PC-3 (cell line): ENCODE data around the gene ZNF326. TPM values are rescaled to one million over a fixed set of nuclear protein-coding genes. Genes with fewer than 3 reads are reported as not detected.
A peak's percentile ranks its signal among the peaks of the same experiment; 100 is the strongest.
"Not testable (repeated sequence)": the region's sequence is repeated elsewhere in the genome, so short reads cannot be mapped to it uniquely, and the experiment has no call there.

Experiments used
- ATAC-seq: fragments of 200-7000 bp; cut with Tn5 transposase; 2 replicates; pipeline ENCODE4 v1.9.1; 2020; ENCODE audit warnings: mild to moderate bottlenecking, moderate library complexity
- BruUV-seq: library from RNA; stranded (reverse); fragments of 400-500 nt; replicated peaks from 2 replicates; lab custom pipeline; 2021; lab: Mats Ljungman, UMichigan
- CTCF ChIA-PET: fragments of 300-600 bp; sonication (Branson Sonifier 250); formaldehyde crosslinking; loops from one replicate; lab custom pipeline; 2022; ENCODE audit warnings: antibody characterized with exemption; lab: Charles Lee
- POLR2A ChIA-PET: fragments of 300-600 bp; sonication (Branson Sonifier 250); formaldehyde crosslinking; loops from one replicate; lab custom pipeline; 2022; ENCODE audit warnings: antibody characterized with exemption; ENCODE audit not compliant: unreplicated experiment; lab: Charles Lee
- DNase-seq: peaks from one replicate; pipeline ENCODE4 v3.0.0-alpha.2; 2015
- H2AFZ ChIP-seq: fragments of 300-600 bp; sonication (generic); 2 replicates; pipeline ENCODE4 v1.6.0; 2016; ENCODE audit warnings: antibody characterized with exemption, low read length
- H3F3A ChIP-seq: fragments of 300-600 bp; sonication (generic); one replicate; pipeline ENCODE4 v1.6.0; 2017; ENCODE audit warnings: antibody characterized with exemption, low read length, control low read depth, mild to moderate bottlenecking; ENCODE audit not compliant: unreplicated experiment
- H3K27ac ChIP-seq: fragments of 300-600 bp; sonication (generic); 2 replicates; pipeline ENCODE4 v1.5.1; 2016; ENCODE audit warnings: mild to moderate bottlenecking, low read length
- H3K27me3 ChIP-seq: fragments of 300-600 bp; sonication (generic); 2 replicates; pipeline ENCODE4 v1.6.1; 2016; ENCODE audit warnings: low read length, mixed read lengths
- H3K36me3 ChIP-seq: fragments of 300-600 bp; sonication (generic); 2 replicates; pipeline ENCODE4 v1.6.1; 2016; ENCODE audit warnings: low read depth, mixed run types, low read length, mixed read lengths
- H3K4me1 ChIP-seq: fragments of 300-600 bp; sonication (generic); 2 replicates; pipeline ENCODE4 v1.5.1; 2016; ENCODE audit warnings: low read length; ENCODE audit not compliant: insufficient read depth
- H3K4me2 ChIP-seq: fragments of 300-600 bp; sonication (generic); 2 replicates; pipeline ENCODE4 v1.6.0; 2016; ENCODE audit warnings: low read length
- H3K4me3 ChIP-seq: fragments of 300-600 bp; sonication (generic); 2 replicates; pipeline ENCODE4 v1.5.1; 2016; ENCODE audit warnings: mild to moderate bottlenecking, low read length, mixed read lengths
- H3K79me2 ChIP-seq: fragments of 300-600 bp; sonication (generic); 2 replicates; pipeline ENCODE4 v1.6.1; 2017; ENCODE audit warnings: low read length, mixed read lengths
- H3K9ac ChIP-seq: fragments of 300-600 bp; sonication (generic); 2 replicates; pipeline ENCODE4 v1.6.0; 2016; ENCODE audit warnings: mild to moderate bottlenecking, low read length
- H3K9me2 ChIP-seq: fragments of 300-600 bp; sonication (generic); replicated peaks from 2 replicates; pipeline ENCODE4 v1.6.1; 2016; ENCODE audit warnings: mixed run types, low read length, mixed read lengths
- H3K9me3 ChIP-seq: fragments of 300-600 bp; sonication (generic); 2 replicates; pipeline ENCODE4 v1.6.1; 2016; ENCODE audit warnings: low read length, mixed read lengths
- H4K20me1 ChIP-seq: fragments of 300-600 bp; sonication (generic); 2 replicates; pipeline ENCODE4 v1.6.1; 2016; ENCODE audit warnings: low read length, mixed read lengths
- EZH2 ChIP-seq: fragments of 300-600 bp; sonication (generic); IDR thresholded peaks from one replicate; pipeline ENCODE4 v1.6.1; 2017; ENCODE audit warnings: antibody characterized with exemption, mild to moderate bottlenecking, low read length; ENCODE audit not compliant: unreplicated experiment
- EZH2phosphoT487 ChIP-seq: fragments of 300-600 bp; sonication (generic); IDR thresholded peaks from 2 replicates; pipeline ENCODE4 v1.6.1; 2018; ENCODE audit warnings: mild to moderate bottlenecking, antibody characterized with exemption, low read length, borderline replicate concordance
- intact Hi-C: fragments of 100-400 bp; cut with micrococcal nuclease; formaldehyde crosslinking; loops from 2 replicates; pipeline ENCODE4 v1.9.0; 2023
- total RNA-seq: library from RNA; depleted of rRNA; stranded (reverse); fragments of >200 nt; gene quantifications from 2 replicates; pipeline ENCODE4 v1.2.3, GENCODE V29; 2014
- TF ChIP-seq, protein P1 (sequence below): fragments of 300-600 bp; sonication (generic); conservative IDR thresholded peaks from 2 replicates; pipeline ENCODE4 v1.5.1; 2017; ENCODE audit warnings: antibody characterized with exemption, low read depth, mild to moderate bottlenecking, low read length

The ZNF326 gene
- total RNA-seq, 1 experiment from 2014 or later = 7.2 TPM

GRCh38 chr1:89978755-89979154 is 16.2 kb upstream of the ZNF326 start:
- H2AFZ ChIP-seq = no peak overlapping the region
- no peak overlapping the region for H3K9ac ChIP-seq
- no peaks in the 10 kb centered on the region for H4K20me1 ChIP-seq
- H3K4me1 ChIP-seq = peaks cover 20% of the 10 kb centered on the region
- no peaks in the 10 kb centered on the region for H3K27me3 ChIP-seq
- no peaks in the 10 kb centered on the region for H3K79me2 ChIP-seq
- ATAC-seq = no peak
- CTCF ChIA-PET = no interaction called here
- no peak overlapping the region for H3K27ac ChIP-seq
- no peak for DNase-seq
- intact Hi-C loops = no loop called here
- TF ChIP-seq EZH2phosphoT487 = no peak
- TF ChIP-seq EZH2 = no peak
- no peaks in the 10 kb centered on the region for H3K9me2 ChIP-seq
- no peaks in the 10 kb centered on the region for H3K36me3 ChIP-seq
- H3K9me3 ChIP-seq = no peaks in the 10 kb centered on the region
- H3F3A ChIP-seq = no peaks in the 10 kb centered on the region
- no peak overlapping the region for H3K4me2 ChIP-seq
- POLR2A ChIA-PET = no interaction called here
- no TSS peak for BruUV-seq
- no peak overlapping the region for H3K4me3 ChIP-seq

GRCh38 chr1:89980605-89981004 is 14.3 kb upstream of the ZNF326 start:
- Histone ChIP-seq H3K9me3 (no peaks in the 10 kb centered on the region), H3K79me2 (no peaks in the 10 kb centered on the region), H3K4me3 (no peak overlapping the region), H3K9ac (no peak overlapping the region), H2AFZ (no peak overlapping the region), H3F3A (no peaks in the 10 kb centered on the region), H3K4me2 (no peak overlapping the region), H3K27me3 (no peaks in the 10 kb centered on the region), H3K9me2 (no peaks in the 10 kb centered on the region), H3K27ac (no peak overlapping the region), H4K20me1 (no peaks in the 10 kb centered on the region), H3K36me3 (no peaks in the 10 kb centered on the region), H3K4me1 (peaks cover 12% of the 10 kb centered on the region; the same call in 1 of the 2 replicates)
- no peak for TF ChIP-seq EZH2
- TF ChIP-seq, protein P1, sequence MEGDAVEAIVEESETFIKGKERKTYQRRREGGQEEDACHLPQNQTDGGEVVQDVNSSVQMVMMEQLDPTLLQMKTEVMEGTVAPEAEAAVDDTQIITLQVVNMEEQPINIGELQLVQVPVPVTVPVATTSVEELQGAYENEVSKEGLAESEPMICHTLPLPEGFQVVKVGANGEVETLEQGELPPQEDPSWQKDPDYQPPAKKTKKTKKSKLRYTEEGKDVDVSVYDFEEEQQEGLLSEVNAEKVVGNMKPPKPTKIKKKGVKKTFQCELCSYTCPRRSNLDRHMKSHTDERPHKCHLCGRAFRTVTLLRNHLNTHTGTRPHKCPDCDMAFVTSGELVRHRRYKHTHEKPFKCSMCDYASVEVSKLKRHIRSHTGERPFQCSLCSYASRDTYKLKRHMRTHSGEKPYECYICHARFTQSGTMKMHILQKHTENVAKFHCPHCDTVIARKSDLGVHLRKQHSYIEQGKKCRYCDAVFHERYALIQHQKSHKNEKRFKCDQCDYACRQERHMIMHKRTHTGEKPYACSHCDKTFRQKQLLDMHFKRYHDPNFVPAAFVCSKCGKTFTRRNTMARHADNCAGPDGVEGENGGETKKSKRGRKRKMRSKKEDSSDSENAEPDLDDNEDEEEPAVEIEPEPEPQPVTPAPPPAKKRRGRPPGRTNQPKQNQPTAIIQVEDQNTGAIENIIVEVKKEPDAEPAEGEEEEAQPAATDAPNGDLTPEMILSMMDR = no peak
- no peak for TF ChIP-seq EZH2phosphoT487
- ChIA-PET CTCF (no interaction called here), POLR2A (no interaction called here)
- no TSS peak for BruUV-seq
- intact Hi-C loops = no loop called here
- ATAC-seq = peak; percentile 55; the same call in 1 of the 2 replicates
- DNase-seq = no peak

DNA sequence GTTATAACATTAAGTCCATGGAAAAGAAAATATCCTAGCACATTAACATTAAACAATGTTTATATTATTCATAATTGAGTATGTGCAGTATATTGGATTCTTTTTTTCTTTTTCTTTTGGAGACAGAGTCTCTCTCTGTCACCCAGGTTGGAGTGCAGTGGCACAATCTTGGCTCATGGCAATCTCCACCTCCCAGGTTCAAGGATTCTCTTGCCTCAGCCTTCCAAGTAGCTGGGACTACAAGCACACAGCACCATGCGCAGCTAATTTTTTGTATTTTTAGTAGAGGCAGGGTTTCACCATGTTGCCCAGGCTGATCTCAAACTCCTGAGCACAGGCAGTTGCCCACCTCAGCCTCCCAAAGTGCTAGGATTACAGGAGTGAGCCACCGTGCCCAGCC is 12.1 kb upstream of the ZNF326 start:
- intact Hi-C loops, POLR2A ChIA-PET, CTCF ChIA-PET: not testable (repeated sequence)

GRCh38 chr1:89984564-89985116 is 10.3 kb upstream of the ZNF326 start:
- H3F3A ChIP-seq, H3K4me2 ChIP-seq, DNase-seq, H3K9me2 ChIP-seq, H2AFZ ChIP-seq, H3K79me2 ChIP-seq, H3K4me1 ChIP-seq, H3K4me3 ChIP-seq, H3K36me3 ChIP-seq, H3K9me3 ChIP-seq, H3K27me3 ChIP-seq, CTCF ChIA-PET, ATAC-seq, H4K20me1 ChIP-seq, H3K9ac ChIP-seq, BruUV-seq, POLR2A ChIA-PET, H3K27ac ChIP-seq: not testable (repeated sequence)
- intact Hi-C loops = loop anchor here (5.0 kb wide), 1 partner anchor 97 kb away; no protein-coding TSS in a partner anchor

More for the DNA sequence above, 12.1 kb upstream of the ZNF326 start:
- H3K4me3 ChIP-seq, H3F3A ChIP-seq, DNase-seq, H4K20me1 ChIP-seq, ATAC-seq, H3K9me2 ChIP-seq, H3K9me3 ChIP-seq, H2AFZ ChIP-seq, H3K9ac ChIP-seq, H3K27ac ChIP-seq, H3K27me3 ChIP-seq, H3K79me2 ChIP-seq, H3K4me2 ChIP-seq, BruUV-seq, H3K36me3 ChIP-seq: not testable (repeated sequence)
- peaks cover 12% of the 10 kb centered on the region; the same call in 1 of the 2 replicates for H3K4me1 ChIP-seq
